Uterus (tissue), 4 donors: ENCODE measurements around the gene PLA2G2E. TPM values are rescaled to one million over a fixed set of nuclear protein-coding genes. Genes with fewer than 3 reads are reported as not detected.

Experiments
- DNase-seq, 2 donors: peaks; one replicate each; pipeline ENCODE4 v3.0.0-alpha.2; 2019 to 2020
- H3K27ac ChIP-seq, 2 donors: fragments of 200-600 bp; sonication (generic); 1 replicate in 1 of 2; 2 replicates in 1 of 2; pipeline ENCODE4 v1.5.1; 2016 to 2018
- H3K27me3 ChIP-seq, 2 donors: fragments of 200-600 bp; sonication (generic); one replicate each; pipeline ENCODE4 v1.5.1; 2018 to 2019; ENCODE audit warnings: control low read depth in 1 of 2
- H3K36me3 ChIP-seq, 2 donors: fragments of 200-600 bp; sonication (generic); one replicate each; pipeline ENCODE4 v1.5.1; 2019; ENCODE audit warnings: control low read depth in 1 of 2
- H3K4me1 ChIP-seq, 2 donors: fragments of 200-600 bp; sonication (generic); one replicate each; pipeline ENCODE4 v1.5.1; 2018 to 2019; ENCODE audit warnings: control low read depth in 1 of 2
- H3K4me3 ChIP-seq, 2 donors: fragments of 200-600 bp; sonication (generic); 1 replicate in 1 of 2; 2 replicates in 1 of 2; pipeline ENCODE4 v1.5.1; 2018 to 2019; ENCODE audit warnings: mild to moderate bottlenecking in 1 of 2
- H3K9me3 ChIP-seq, 2 donors: fragments of 200-600 bp; sonication (generic); one replicate each; pipeline ENCODE4 v1.5.1; 2019; ENCODE audit warnings: control low read depth in 1 of 2
- POLR2A ChIP-seq, 2 donors: fragments of 450-650 bp; IDR thresholded peaks; one replicate each; pipeline ENCODE4 v1.6.1; 2016; ENCODE audit warnings: antibody characterized with exemption in 2 of 2, mild to moderate bottlenecking in 1 of 2, moderate library complexity in 1 of 2
- intact Hi-C: fragments of 100-400 bp; cut with DNase I; formaldehyde crosslinking; loops from one replicate; pipeline ENCODE4 v1.15.1; 2023; ENCODE audit warnings: low total_unique reads
- total RNA-seq, 4 donors: library from RNA; depleted of rRNA in 3 of 4; stranded (reverse); fragments of >200 nt in 3 of 4; gene quantifications; one replicate each; pipeline versions ENCODE4 v1.1.0 to v1.2.4, GENCODE V29; 2014 to 2023
- TF ChIP-seq, protein P1 (sequence below), 4 experiments: fragments of 200-600 bp in 2 of 4; fragments of 450-650 bp in 2 of 4; sonication (generic) in 2 of 4; IDR thresholded peaks; one replicate each; pipeline ENCODE4 v1.5.1; 2016 to 2019; ENCODE audit warnings: antibody characterized with exemption in 4 of 4, mild to moderate bottlenecking in 2 of 4, moderate library complexity in 1 of 4
- donor health status: DM: yes; HTN: yes; CAD: no.

PLA2G2E gene
- total RNA-seq, 4 donors from 2014 or later = not detected

DNA sequence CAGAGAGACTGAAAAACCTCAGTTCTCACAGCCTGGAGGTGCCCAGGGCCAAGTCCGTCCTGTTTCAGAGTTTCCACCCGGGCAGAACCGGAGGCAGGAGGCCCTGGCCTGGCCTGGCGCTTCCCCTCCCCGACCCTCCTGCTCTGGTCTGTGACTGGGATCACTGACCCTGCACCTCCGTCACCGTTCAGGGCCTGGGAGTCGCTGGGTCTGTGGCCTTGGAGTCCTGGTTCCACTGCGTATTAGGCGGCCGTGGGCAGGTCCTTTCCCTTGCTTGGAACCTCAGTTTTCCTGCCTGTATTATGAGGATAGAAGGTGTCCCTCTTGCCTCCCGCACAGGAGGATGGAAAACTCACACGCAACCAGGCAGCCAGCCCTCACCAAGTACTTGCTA is 533 bp upstream of the PLA2G2E start:
- Histone ChIP-seq H3K27me3 (no peaks in the 10 kb centered on the region), H3K9me3 (no peaks in the 10 kb centered on the region), H3K4me1 (no peaks in the 10 kb centered on the region), H3K27ac (no peak overlapping the region), H3K4me3 (no peak overlapping the region), H3K36me3 (no peaks in the 10 kb centered on the region)
- TF ChIP-seq, protein P1, sequence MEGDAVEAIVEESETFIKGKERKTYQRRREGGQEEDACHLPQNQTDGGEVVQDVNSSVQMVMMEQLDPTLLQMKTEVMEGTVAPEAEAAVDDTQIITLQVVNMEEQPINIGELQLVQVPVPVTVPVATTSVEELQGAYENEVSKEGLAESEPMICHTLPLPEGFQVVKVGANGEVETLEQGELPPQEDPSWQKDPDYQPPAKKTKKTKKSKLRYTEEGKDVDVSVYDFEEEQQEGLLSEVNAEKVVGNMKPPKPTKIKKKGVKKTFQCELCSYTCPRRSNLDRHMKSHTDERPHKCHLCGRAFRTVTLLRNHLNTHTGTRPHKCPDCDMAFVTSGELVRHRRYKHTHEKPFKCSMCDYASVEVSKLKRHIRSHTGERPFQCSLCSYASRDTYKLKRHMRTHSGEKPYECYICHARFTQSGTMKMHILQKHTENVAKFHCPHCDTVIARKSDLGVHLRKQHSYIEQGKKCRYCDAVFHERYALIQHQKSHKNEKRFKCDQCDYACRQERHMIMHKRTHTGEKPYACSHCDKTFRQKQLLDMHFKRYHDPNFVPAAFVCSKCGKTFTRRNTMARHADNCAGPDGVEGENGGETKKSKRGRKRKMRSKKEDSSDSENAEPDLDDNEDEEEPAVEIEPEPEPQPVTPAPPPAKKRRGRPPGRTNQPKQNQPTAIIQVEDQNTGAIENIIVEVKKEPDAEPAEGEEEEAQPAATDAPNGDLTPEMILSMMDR (IDR thresholded peaks at IDR 0.05) = no peak
- TF ChIP-seq POLR2A (IDR thresholded peaks at IDR 0.05) = no peak
- intact Hi-C loops = no loop called here
- no peak for DNase-seq

DNA sequence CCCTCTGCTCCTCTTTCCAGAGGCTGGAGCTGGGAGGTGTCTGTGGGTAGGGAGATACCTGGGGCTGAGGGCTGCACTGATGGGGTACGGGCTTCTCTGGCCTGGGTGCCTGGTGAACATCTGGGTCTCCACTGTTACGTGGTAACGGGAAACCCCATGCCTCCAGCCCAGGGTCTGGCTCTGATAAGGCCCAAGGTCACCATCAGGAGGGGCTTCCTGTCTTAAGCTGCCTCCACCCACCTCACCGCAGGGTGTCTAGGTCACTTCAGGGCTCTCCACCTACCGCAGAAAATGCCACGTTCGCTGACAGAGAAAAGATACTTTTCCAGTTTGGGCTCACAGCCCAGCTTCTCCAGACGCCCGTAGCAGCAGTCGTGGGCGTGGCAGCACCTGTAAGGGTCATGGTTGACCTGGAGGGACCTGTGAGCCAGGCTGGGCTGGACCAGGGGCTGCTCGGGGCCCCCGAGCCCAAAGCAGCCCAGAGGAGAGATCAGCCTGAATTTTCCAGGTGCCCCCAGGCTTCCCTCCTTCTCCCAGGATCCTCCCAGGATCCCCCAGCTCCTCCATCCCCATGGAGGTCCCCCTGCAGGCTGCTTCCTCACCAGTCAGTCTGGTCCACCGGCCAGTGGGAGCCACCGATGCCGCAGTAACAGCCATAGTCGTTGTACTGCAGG is 1.3 kb downstream of the PLA2G2E start:
- no peak for DNase-seq
- Histone ChIP-seq H3K36me3 (no peaks in the 10 kb centered on the region), H3K4me3 (no peak overlapping the region), H3K9me3 (no peaks in the 10 kb centered on the region), H3K27ac (no peak overlapping the region), H3K27me3 (no peaks in the 10 kb centered on the region), H3K4me1 (no peaks in the 10 kb centered on the region)
- intact Hi-C loops = no loop called here
- TF ChIP-seq POLR2A (IDR thresholded peaks at IDR 0.05) = no peak
- TF ChIP-seq, protein P1 (IDR thresholded peaks at IDR 0.05) = no peak

DNA sequence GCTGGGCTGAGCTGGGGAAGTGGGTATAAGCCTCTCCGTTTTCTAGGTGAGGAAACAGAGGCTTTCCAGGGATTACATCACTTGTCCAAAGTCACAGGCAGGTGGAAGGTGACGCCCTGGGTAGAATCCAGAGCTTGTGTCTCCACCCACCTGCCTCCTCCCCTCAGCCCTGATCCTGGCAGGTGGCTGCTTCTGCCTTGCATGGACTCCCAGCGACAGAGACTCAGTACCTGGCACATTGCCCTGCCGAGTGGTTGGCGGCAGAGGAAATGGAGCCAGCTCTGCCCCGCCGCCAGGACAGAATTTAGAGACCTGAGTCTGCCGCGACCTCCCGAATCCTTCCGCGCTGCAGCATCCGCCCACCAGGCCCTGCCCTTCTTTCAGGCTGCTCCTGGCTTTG is 2.1 kb downstream of the PLA2G2E start:
- intact Hi-C loops = no loop called here
- no peak for TF ChIP-seq POLR2A (IDR thresholded peaks at IDR 0.05)
- TF ChIP-seq, protein P1 (IDR thresholded peaks at IDR 0.05) = no peak

GRCh38 chr1:19920132-19920710 is 3.2 kb downstream of the PLA2G2E start:
- TF ChIP-seq, protein P1 (IDR thresholded peaks at IDR 0.05) = no peak
- no peak for TF ChIP-seq POLR2A (IDR thresholded peaks at IDR 0.05)
- intact Hi-C loops = no loop called here

More for the DNA sequence above, 2.1 kb downstream of the PLA2G2E start:
- Histone ChIP-seq H3K4me1 (no peaks in the 10 kb centered on the region), H3K27me3 (no peaks in the 10 kb centered on the region), H3K4me3 (no peak overlapping the region), H3K27ac (no peak overlapping the region), H3K9me3 (no peaks in the 10 kb centered on the region), H3K36me3 (no peaks in the 10 kb centered on the region)
- DNase-seq = no peak

DNA sequence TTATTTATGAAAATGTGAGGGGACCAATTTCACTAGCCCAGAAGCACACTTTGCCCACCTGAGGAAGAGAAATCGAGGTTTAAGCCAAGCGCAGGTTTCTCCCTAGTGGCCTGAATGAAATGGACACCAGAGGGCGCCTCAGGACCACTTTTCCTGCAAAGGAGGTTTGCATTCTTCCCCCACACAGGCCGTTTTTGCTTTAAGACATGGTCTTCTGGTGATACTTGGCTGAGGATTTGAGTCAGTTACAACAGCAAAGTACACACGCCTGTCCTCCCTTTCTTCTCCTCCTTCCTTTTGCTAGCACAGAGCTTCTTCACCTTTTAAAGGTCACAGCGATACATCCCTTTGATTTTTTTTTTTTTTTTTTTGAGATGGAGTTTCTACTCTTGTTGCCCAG is 5.4 kb downstream of the PLA2G2E start:
- TF ChIP-seq POLR2A (IDR thresholded peaks at IDR 0.05) = no peak
- TF ChIP-seq, protein P1 (IDR thresholded peaks at IDR 0.05) = peak; percentile 88 to 93 (median 89)
- H3K27me3 ChIP-seq = no peaks in the 10 kb centered on the region
- no peaks in the 10 kb centered on the region for H3K4me1 ChIP-seq
- no peak overlapping the region for H3K27ac ChIP-seq
- intact Hi-C loops = loop anchor here (10.0 kb wide), 1 partner anchor 577 kb away; no protein-coding TSS in a partner anchor
- H3K4me3 ChIP-seq = no peak overlapping the region
- no peaks in the 10 kb centered on the region for H3K36me3 ChIP-seq
- no peaks in the 10 kb centered on the region for H3K9me3 ChIP-seq
- DNase-seq = peak; percentile 79 to 81

More at GRCh38 chr1:19920132-19920710, 3.2 kb downstream of the PLA2G2E start:
- no peaks in the 10 kb centered on the region for H3K4me1 ChIP-seq
- H3K27ac ChIP-seq = no peak overlapping the region
- no peaks in the 10 kb centered on the region for H3K27me3 ChIP-seq
- H3K9me3 ChIP-seq = no peaks in the 10 kb centered on the region
- no peak for DNase-seq
- no peak overlapping the region for H3K4me3 ChIP-seq
- H3K36me3 ChIP-seq = no peaks in the 10 kb centered on the region
